ENCODE data around the gene NLRC4. TPM values are rescaled to one million over a fixed set of nuclear protein-coding genes. Genes with fewer than 3 reads are reported as not detected.

Gene NLRC4
- total and polyA plus RNA-seq, 2 of the 8 experiments (the other 6 are each of a cell fraction or from before 2014, with no cell fraction given) = not detected

DNA sequence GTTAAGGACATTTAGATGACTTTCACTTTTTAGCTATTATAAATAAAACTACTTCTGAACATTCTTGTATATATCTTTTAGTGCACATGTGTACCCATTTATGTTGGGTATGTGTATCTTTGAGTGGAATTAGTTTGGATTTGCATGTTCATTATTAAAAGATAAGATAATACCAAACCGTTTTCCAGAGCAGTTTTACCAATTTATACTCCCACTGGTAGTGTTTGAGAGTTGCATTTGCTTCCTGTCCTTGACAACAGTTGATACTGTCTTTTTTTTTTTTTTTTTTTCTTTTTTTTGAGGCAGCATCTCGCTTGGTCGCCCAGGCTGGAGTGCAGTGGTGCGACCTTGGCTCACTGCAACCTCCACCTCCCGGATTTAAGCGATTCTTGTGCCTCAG is 75.7 kb downstream of the NLRC4 start:
- POLR2A ChIA-PET (ENCODE audit: partially characterized antibody) = no interaction called here
- TF ChIP-seq RFX5 (IDR thresholded peaks at IDR 0.05; ENCODE audit: borderline replicate concordance, low read depth, low read length) (no peak), POU5F1 (IDR thresholded peaks at IDR 0.05; ENCODE audit: low read depth, low read length) (no peak), ASH2L (IDR thresholded peaks at IDR 0.05; ENCODE audit: low read length) (no peak), SIX5 (IDR thresholded peaks at IDR 0.05; ENCODE audit: low read depth, low read length) (no peak), SP4 (IDR thresholded peaks at IDR 0.05; ENCODE audit: low read length) (no peak), CEBPB (IDR thresholded peaks at IDR 0.05; ENCODE audit: low read depth, low read length) (no peak), SP2 (IDR thresholded peaks at IDR 0.05; ENCODE audit: low read length) (no peak), KDM1A (IDR thresholded peaks at IDR 0.05; ENCODE audit: borderline replicate concordance, low read length) (no peak), CHD2 (IDR thresholded peaks at IDR 0.05; ENCODE audit: low read length) (no peak), GABPA (IDR thresholded peaks at IDR 0.05; ENCODE audit: borderline replicate concordance, insufficient read depth, low read length) (no peak), SUZ12 (IDR thresholded peaks at IDR 0.05; ENCODE audit: low read length) (no peak), ZNF274 (IDR thresholded peaks at IDR 0.05; ENCODE audit: borderline replicate concordance, extremely low read depth, low read length) (no peak), EGR1 (IDR thresholded peaks at IDR 0.05; ENCODE audit: borderline replicate concordance, low read depth, low read length) (no peak), SIN3A (conservative IDR thresholded peaks at IDR 0.05 in 1 of 2, IDR thresholded peaks at IDR 0.05 in 1 of 2; ENCODE audit: low read depth in 1 of 2, low read length in 2 of 2) (no peak)
- no peak overlapping the region for H3K14ac ChIP-seq (ENCODE audit: insufficient read length)

More for the DNA sequence above, 75.7 kb downstream of the NLRC4 start:
- no peak overlapping the region for H2AK5ac ChIP-seq (ENCODE audit: low read depth, low read length)
- CTCF ChIA-PET (ENCODE audit: partially characterized antibody) = no interaction called here
- DNase-seq (ENCODE audit: low read depth in 1 of 2, low spot score in 2 of 2) (no peak), FAIRE-seq (no peak)
- no peak overlapping the region for H3K27ac ChIP-seq (ENCODE audit: low read depth, low read length)
- WGBS, 2 experiments (ENCODE audit: extremely low coverage in 1 of 2, insufficient coverage in 1 of 2, insufficient read length in 1 of 2, insufficient replicate concordance in 2 of 2, low coverage in 1 of 2, low lambda C conversion rate in 2 of 2, missing lambda C conversion rate in 1 of 2) = 95% methylated on average over 6 of the region's 6 CpGs; no CpG with 5 or more reads in 1 of the 2 experiments
- no peak overlapping the region for H4K5ac ChIP-seq (ENCODE audit: insufficient read length, low read depth, low read length)
- no peaks in the 10 kb centered on the region for H3K79me2 ChIP-seq (ENCODE audit: control insufficient read depth in 1 of 2, insufficient read depth in 2 of 2, low read length in 2 of 2)
- H3K4me3 ChIP-seq (ENCODE audit: extremely low read depth in 1 of 4, insufficient read depth in 2 of 4, low read depth in 3 of 4, low read length in 4 of 4) = no peak overlapping the region
- H2BK12ac ChIP-seq (ENCODE audit: low read depth, low read length) = no peak overlapping the region
- H3K4me1 ChIP-seq (replicated peaks in 1 of 4; ENCODE audit: control insufficient read depth in 3 of 4, insufficient read depth in 4 of 4, low read length in 3 of 4) = no peaks in the 10 kb centered on the region
- no peak overlapping the region for H3K18ac ChIP-seq (ENCODE audit: extremely low read depth, low read length)
- H3K9ac ChIP-seq (replicated peaks in 1 of 4; ENCODE audit: extremely low read depth in 1 of 4, low read depth in 3 of 4, low read length in 3 of 4) = no peak overlapping the region
- no peak overlapping the region for H2BK15ac ChIP-seq (ENCODE audit: low read length)
- no peak overlapping the region for H3K4ac ChIP-seq (replicated peaks; ENCODE audit: insufficient read length, low read depth, low read length)
- H3K23me2 ChIP-seq (ENCODE audit: low read depth, low read length) = no peaks in the 10 kb centered on the region; the same call in 1 of the 2 replicates
- no peak overlapping the region for H2BK120ac ChIP-seq (replicated peaks; ENCODE audit: low read depth, low read length)
- H3K27me3 ChIP-seq (replicated peaks in 1 of 4; ENCODE audit: control insufficient read depth in 3 of 4, extremely low read depth in 1 of 4, insufficient read depth in 3 of 4, low read length in 3 of 4) = no peaks in the 10 kb centered on the region
- H2BK5ac ChIP-seq (ENCODE audit: low read depth, low read length) = no peak overlapping the region
- no peaks in the 10 kb centered on the region for H4K20me1 ChIP-seq (replicated peaks in 1 of 2; ENCODE audit: control insufficient read depth in 1 of 2, insufficient read depth in 2 of 2, low read length in 2 of 2)
- H3K79me1 ChIP-seq (ENCODE audit: low read depth, low read length) = no peaks in the 10 kb centered on the region
- no peak overlapping the region for H2AFZ ChIP-seq (ENCODE audit: low read length)
- no peaks in the 10 kb centered on the region for H3K9me3 ChIP-seq (ENCODE audit: insufficient read depth in 2 of 2, low read depth in 1 of 2, low read length in 1 of 2)
- no peak overlapping the region for H3K4me2 ChIP-seq (ENCODE audit: insufficient read depth in 1 of 2, low read depth in 2 of 2, low read length in 2 of 2)
- no peak overlapping the region for H3K23ac ChIP-seq (ENCODE audit: insufficient read length)
- H4K8ac ChIP-seq (ENCODE audit: extremely low read depth, insufficient read depth, low read length) = no peak overlapping the region
- H3K36me3 ChIP-seq (ENCODE audit: control insufficient read depth in 2 of 4, insufficient read depth in 4 of 4, low read length in 3 of 4) = peaks cover 0 to 16% (median 4%) of the 10 kb centered on the region in 4 experiments; a peak in 3 of 8 replicates
- no peak overlapping the region for H2BK20ac ChIP-seq (ENCODE audit: low read length)
- H4K91ac ChIP-seq (replicated peaks; ENCODE audit: insufficient read length, low read length) = no peak overlapping the region
- H3K56ac ChIP-seq (replicated peaks; ENCODE audit: insufficient read length, low read depth, low read length) = no peak overlapping the region

Data from H1 (cell line).